Right lobe of liver (tissue), 4 donors: ENCODE results near the gene CAMTA1.

Experiments used
- POLR2A ChIP-seq: fragments of 450-650 bp; IDR thresholded peaks from one replicate; pipeline ENCODE4 v1.6.1; 2017; ENCODE audit warnings: antibody characterized with exemption, mild to moderate bottlenecking
- TF ChIP-seq, protein P1 (sequence below), 4 donors: fragments of 200-600 bp in 3 of 4; fragments of 450-650 bp in 1 of 4; IDR thresholded peaks; one replicate each; pipeline versions ENCODE4 v1.5.1 to v1.8.0; 2016 to 2022; ENCODE audit warnings: antibody characterized with exemption in 4 of 4, mild to moderate bottlenecking in 2 of 4
- donor health status: DM: no; HTN: no; CAD: no.
- donor health status: DM: no; HTN: no; CAD: no.
- donor health status: DM: no; HTN: yes; CAD: no.

DNA sequence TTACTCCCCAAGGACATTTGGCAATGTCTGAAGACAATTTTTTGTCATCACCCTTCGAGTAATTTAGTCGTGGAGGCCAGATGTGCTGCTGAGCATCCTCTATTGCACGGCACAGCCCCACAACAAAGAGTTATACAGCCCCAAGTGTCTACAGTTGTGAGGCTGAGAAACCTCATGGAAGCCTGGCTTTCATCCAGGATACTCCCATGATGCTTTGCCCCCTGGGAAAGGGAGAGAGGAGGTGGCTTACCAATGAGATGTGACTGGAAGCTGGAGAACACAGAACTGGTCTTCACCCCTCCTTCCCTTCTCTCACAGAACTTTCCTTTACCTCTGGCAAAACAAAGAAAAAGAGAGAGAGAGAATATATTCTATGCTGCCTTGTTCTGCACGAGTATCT is 834.9 kb downstream of the CAMTA1 start:
- no peak for TF ChIP-seq POLR2A
- TF ChIP-seq, protein P1, sequence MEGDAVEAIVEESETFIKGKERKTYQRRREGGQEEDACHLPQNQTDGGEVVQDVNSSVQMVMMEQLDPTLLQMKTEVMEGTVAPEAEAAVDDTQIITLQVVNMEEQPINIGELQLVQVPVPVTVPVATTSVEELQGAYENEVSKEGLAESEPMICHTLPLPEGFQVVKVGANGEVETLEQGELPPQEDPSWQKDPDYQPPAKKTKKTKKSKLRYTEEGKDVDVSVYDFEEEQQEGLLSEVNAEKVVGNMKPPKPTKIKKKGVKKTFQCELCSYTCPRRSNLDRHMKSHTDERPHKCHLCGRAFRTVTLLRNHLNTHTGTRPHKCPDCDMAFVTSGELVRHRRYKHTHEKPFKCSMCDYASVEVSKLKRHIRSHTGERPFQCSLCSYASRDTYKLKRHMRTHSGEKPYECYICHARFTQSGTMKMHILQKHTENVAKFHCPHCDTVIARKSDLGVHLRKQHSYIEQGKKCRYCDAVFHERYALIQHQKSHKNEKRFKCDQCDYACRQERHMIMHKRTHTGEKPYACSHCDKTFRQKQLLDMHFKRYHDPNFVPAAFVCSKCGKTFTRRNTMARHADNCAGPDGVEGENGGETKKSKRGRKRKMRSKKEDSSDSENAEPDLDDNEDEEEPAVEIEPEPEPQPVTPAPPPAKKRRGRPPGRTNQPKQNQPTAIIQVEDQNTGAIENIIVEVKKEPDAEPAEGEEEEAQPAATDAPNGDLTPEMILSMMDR (IDR thresholded peaks at IDR 0.05): no peak
